Mucosa of rectum (tissue), 2 donors: ENCODE data around the gene ASTN2.

Experiments used
- H3K27ac ChIP-seq, 2 donors: one replicate each; pipeline ENCODE4 v1.7.0; 2013; ENCODE audit warnings: inconsistent platforms in 2 of 2, low read depth in 2 of 2, low read length in 2 of 2
- H3K27me3 ChIP-seq, 2 donors: one replicate each; pipeline ENCODE4 v1.7.0; 2013; ENCODE audit warnings: low read length in 2 of 2; ENCODE audit not compliant: control insufficient read depth in 2 of 2, insufficient read depth in 2 of 2
- H3K36me3 ChIP-seq, 2 donors: one replicate each; pipeline ENCODE4 v1.7.0; 2013; ENCODE audit warnings: low read length in 2 of 2; ENCODE audit not compliant: control insufficient read depth in 2 of 2, insufficient read depth in 2 of 2
- H3K4me1 ChIP-seq, 2 donors: one replicate each; pipeline ENCODE4 v1.7.0; 2013; ENCODE audit warnings: low read length in 2 of 2, mild to moderate bottlenecking in 1 of 2; ENCODE audit not compliant: control insufficient read depth in 2 of 2, insufficient read depth in 2 of 2
- H3K4me3 ChIP-seq, 2 donors: one replicate each; pipeline ENCODE4 v1.7.0; 2013; ENCODE audit warnings: low read length in 2 of 2
- H3K9ac ChIP-seq, 2 donors: one replicate each; pipeline ENCODE4 v1.7.0; 2013; ENCODE audit warnings: low read length in 2 of 2, low read depth in 1 of 2, mild to moderate bottlenecking in 1 of 2
- H3K9me3 ChIP-seq, 2 donors: one replicate each; pipeline ENCODE4 v1.7.0; 2013; ENCODE audit warnings: low read length in 2 of 2; ENCODE audit not compliant: control insufficient read depth in 2 of 2
- donor health status: healthy.
- donor health status: Normal muscosa, but diverticular disease.

The ASTN2 gene

GRCh38 chr9:117093891-117094844, 320.7 kb downstream of the ASTN2 start:
- Histone ChIP-seq H3K9me3 (no peaks in the 10 kb centered on the region), H3K9ac (no peak overlapping the region), H3K36me3 (no peaks in the 10 kb centered on the region), H3K4me1 (no peaks in the 10 kb centered on the region), H3K4me3 (no peak overlapping the region), H3K27ac (no peak overlapping the region), H3K27me3 (no peaks in the 10 kb centered on the region)

- Histone ChIP-seq H3K9ac (no peak overlapping the region), H3K27ac (no peak overlapping the region), H3K4me3 (no peak overlapping the region), H3K4me1 (no peaks in the 10 kb centered on the region), H3K9me3 (no peaks in the 10 kb centered on the region), H3K36me3 (no peaks in the 10 kb centered on the region), H3K27me3 (no peaks in the 10 kb centered on the region)
These were observed 322.3 kb downstream of the ASTN2 start for GRCh38 chr9:117092582-117092981.

GRCh38 chr9:117091529-117091928, 323.3 kb downstream of the ASTN2 start:
- Histone ChIP-seq H3K27ac (no peak overlapping the region), H3K9me3 (no peaks in the 10 kb centered on the region), H3K36me3 (no peaks in the 10 kb centered on the region), H3K9ac (no peak overlapping the region), H3K4me3 (no peak overlapping the region), H3K4me1 (no peaks in the 10 kb centered on the region), H3K27me3 (no peaks in the 10 kb centered on the region)

GRCh38 chr9:117088786-117089185, 326.1 kb downstream of the ASTN2 start:
- Histone ChIP-seq H3K9ac (no peak overlapping the region), H3K36me3 (no peaks in the 10 kb centered on the region), H3K27ac (no peak overlapping the region), H3K9me3 (no peaks in the 10 kb centered on the region), H3K27me3 (no peaks in the 10 kb centered on the region), H3K4me1 (no peaks in the 10 kb centered on the region), H3K4me3 (no peak overlapping the region)

- Histone ChIP-seq H3K9me3 (no peaks in the 10 kb centered on the region), H3K9ac (no peak overlapping the region), H3K4me1 (no peaks in the 10 kb centered on the region), H3K27ac (no peak overlapping the region), H3K4me3 (no peak overlapping the region), H3K27me3 (no peaks in the 10 kb centered on the region), H3K36me3 (no peaks in the 10 kb centered on the region)
These were observed 326.7 kb downstream of the ASTN2 start for GRCh38 chr9:117088140-117088539.

GRCh38 chr9:117084221-117084620, 330.6 kb downstream of the ASTN2 start:
- Histone ChIP-seq H3K4me1 (no peaks in the 10 kb centered on the region), H3K36me3 (no peaks in the 10 kb centered on the region), H3K4me3 (no peak overlapping the region), H3K27me3 (no peaks in the 10 kb centered on the region), H3K9me3 (no peaks in the 10 kb centered on the region), H3K9ac (no peak overlapping the region), H3K27ac (no peak overlapping the region)

- Histone ChIP-seq H3K9me3 (no peaks in the 10 kb centered on the region), H3K4me1 (no peaks in the 10 kb centered on the region), H3K36me3 (no peaks in the 10 kb centered on the region), H3K9ac (no peak overlapping the region), H3K27me3 (no peaks in the 10 kb centered on the region), H3K4me3 (no peak overlapping the region), H3K27ac (no peak overlapping the region)
These were observed 331.3 kb downstream of the ASTN2 start for GRCh38 chr9:117083559-117083958.

- Histone ChIP-seq H3K9me3 (no peaks in the 10 kb centered on the region), H3K27ac (no peak overlapping the region), H3K27me3 (no peaks in the 10 kb centered on the region), H3K36me3 (no peaks in the 10 kb centered on the region), H3K4me1 (no peaks in the 10 kb centered on the region), H3K4me3 (no peak overlapping the region), H3K9ac (no peak overlapping the region)
These were observed 333.1 kb downstream of the ASTN2 start for GRCh38 chr9:117081641-117082317.

- Histone ChIP-seq H3K27me3 (no peaks in the 10 kb centered on the region), H3K27ac (no peak overlapping the region), H3K4me1 (no peaks in the 10 kb centered on the region), H3K4me3 (no peak overlapping the region), H3K36me3 (no peaks in the 10 kb centered on the region), H3K9ac (no peak overlapping the region), H3K9me3 (no peaks in the 10 kb centered on the region)
These were observed 334.0 kb downstream of the ASTN2 start for GRCh38 chr9:117080765-117081390.
